Fibroblast of pulmonary artery (primary cell): ENCODE data around the gene SPIRE1.

Source experiments
- DNase-seq: peaks from one replicate; pipeline ENCODE4 v3.0.0-alpha.2; 2010; ENCODE audit warnings: low read depth
- H3K4me3 ChIP-seq: replicated peaks from 2 replicates; pipeline ENCODE4 v1.5.1; 2011; ENCODE audit warnings: low read depth, mild to moderate bottlenecking, control low read depth, low read length, moderate library complexity
- CTCF ChIP-seq: IDR thresholded peaks from 2 replicates; pipeline ENCODE4 v1.5.1; 2011; ENCODE audit warnings: mild to moderate bottlenecking, control low read depth, low read length, inconsistent platforms; ENCODE audit errors: missing control alignments

SPIRE1 gene

DNA sequence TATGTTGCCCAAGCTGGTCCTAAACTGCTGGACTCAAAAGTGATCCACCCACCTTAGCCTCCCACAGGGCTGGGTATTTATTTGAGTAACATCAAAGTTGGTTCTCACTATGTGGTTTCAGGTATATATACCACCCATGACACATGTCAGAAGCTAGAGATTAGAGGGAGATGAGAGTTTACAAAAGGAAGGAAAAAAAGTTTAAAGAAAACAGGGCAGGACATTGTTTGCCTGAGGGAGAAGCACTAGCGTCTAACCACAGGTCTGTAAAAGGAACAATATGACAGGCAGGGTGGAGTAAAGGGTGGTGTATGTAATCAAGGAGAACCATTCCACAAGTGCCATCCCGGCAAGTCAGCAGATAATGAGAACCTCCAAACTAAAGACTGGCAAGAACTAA lies 36.1 kb upstream of the SPIRE1 start:
- no peak for DNase-seq
- H3K4me3 ChIP-seq = no peak overlapping the region
- no peak for TF ChIP-seq CTCF

GRCh38 chr18:12692206-12692605 lies 34.3 kb upstream of the SPIRE1 start:
- no peak overlapping the region for H3K4me3 ChIP-seq
- TF ChIP-seq CTCF = no peak
- DNase-seq = no peak

- H3K4me3 ChIP-seq = no peak overlapping the region
- TF ChIP-seq CTCF = no peak
- no peak for DNase-seq
Measured at GRCh38 chr18:12689256-12689850, 31.4 kb upstream of the SPIRE1 start.

GRCh38 chr18:12686100-12686499 lies 28.2 kb upstream of the SPIRE1 start:
- DNase-seq = peak; percentile 44
- TF ChIP-seq CTCF = peak; percentile 28
- no peak overlapping the region for H3K4me3 ChIP-seq

DNA sequence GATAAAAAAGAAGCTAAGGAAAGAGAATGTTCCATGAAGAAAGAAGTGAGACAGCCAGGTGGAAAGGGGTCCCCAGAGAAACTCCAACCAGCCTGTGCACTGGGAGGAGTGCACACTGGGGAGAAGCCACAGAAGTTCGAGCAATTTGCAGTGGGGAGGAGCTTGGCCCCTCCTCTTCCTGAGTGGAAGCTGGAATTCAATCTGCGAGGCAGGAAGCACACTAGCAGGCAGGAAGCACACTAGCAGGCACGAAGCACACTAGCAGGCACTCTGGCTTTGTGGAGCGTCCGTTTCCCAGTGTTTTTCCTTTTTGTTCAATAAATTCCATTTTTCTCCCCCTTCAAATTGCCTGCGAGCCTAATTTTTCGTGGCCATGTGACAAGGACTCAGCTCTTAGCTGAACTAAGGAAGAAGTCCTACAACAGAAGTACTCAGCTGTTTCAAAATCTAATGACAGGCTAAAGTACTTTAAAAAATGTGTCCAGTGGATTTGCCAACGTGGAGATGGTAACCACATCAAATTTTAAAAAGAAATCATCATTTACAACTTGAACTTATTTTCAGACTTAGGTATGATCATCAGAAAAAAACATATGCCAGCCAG lies 21.4 kb upstream of the SPIRE1 start:
- peak; percentile 60 for DNase-seq
- H3K4me3 ChIP-seq = no peak overlapping the region
- no peak for TF ChIP-seq CTCF

DNA sequence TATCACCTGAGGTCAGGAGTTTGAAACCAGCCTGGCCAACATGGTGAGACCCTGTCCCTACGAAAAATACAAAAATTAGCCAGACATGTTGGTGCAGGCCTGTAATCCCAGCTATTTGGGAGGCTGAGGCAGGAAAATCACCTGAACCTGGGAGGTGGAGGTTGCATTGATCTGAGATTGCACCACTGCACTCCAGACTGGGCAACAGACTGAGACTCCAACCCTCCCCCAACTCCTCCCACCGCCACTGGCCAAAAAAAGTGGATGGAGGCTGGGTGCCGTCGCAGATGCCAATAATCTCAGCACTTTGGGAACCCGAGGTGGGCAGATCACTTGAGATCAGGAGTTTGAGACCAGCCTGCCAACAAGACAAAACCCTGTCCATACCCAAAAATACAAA lies 10.1 kb upstream of the SPIRE1 start:
- DNase-seq = no peak
- no peak for TF ChIP-seq CTCF
- no peak overlapping the region for H3K4me3 ChIP-seq
